ENCODE measurements around the gene RNU7-1.

Gene RNU7-1

GRCh38 chr12:6959805-6960592 is 16.4 kb downstream of the RNU7-1 start:
- Histone ChIP-seq H3K9me3 (ENCODE audit: control insufficient read depth in 2 of 2, low read length in 2 of 2) (no peaks in the 10 kb centered on the region), H3K27me3 (ENCODE audit: control insufficient read depth in 2 of 2, insufficient read depth in 2 of 2, low read length in 2 of 2) (no peaks in the 10 kb centered on the region), H3K4me1 (ENCODE audit: control insufficient read depth in 2 of 2, insufficient read depth in 2 of 2, low read length in 2 of 2) (peaks cover 53 to 71% of the 10 kb centered on the region in 2 donors), H3K9ac (ENCODE audit: low read depth in 1 of 2, low read length in 2 of 2) (peak overlapping the region in 1 of 2 donors; percentile 99), H3K36me3 (ENCODE audit: control insufficient read depth in 2 of 2, insufficient read depth in 2 of 2, low read length in 2 of 2) (peaks cover 7 to 24% of the 10 kb centered on the region in 2 donors), H3K27ac (ENCODE audit: low read depth in 2 of 2, low read length in 2 of 2) (peak overlapping the region; percentile 98 to 99), H3K4me3 (ENCODE audit: low read length in 2 of 2) (peak overlapping the region in 1 of 2 donors; percentile 31)

- H3K4me1 ChIP-seq (ENCODE audit: control insufficient read depth in 2 of 2, insufficient read depth in 2 of 2, low read length in 2 of 2) = peaks cover 55 to 73% of the 10 kb centered on the region in 2 donors
- peaks cover 9 to 23% of the 10 kb centered on the region in 2 donors for H3K36me3 ChIP-seq (ENCODE audit: control insufficient read depth in 2 of 2, insufficient read depth in 2 of 2, low read length in 2 of 2)
- no peaks in the 10 kb centered on the region for H3K9me3 ChIP-seq (ENCODE audit: control insufficient read depth in 2 of 2, low read length in 2 of 2)
- H3K9ac ChIP-seq (ENCODE audit: low read depth in 1 of 2, low read length in 2 of 2) = peak overlapping the region; percentile 89 to 99
- no peaks in the 10 kb centered on the region for H3K27me3 ChIP-seq (ENCODE audit: control insufficient read depth in 2 of 2, insufficient read depth in 2 of 2, low read length in 2 of 2)
- H3K27ac ChIP-seq (ENCODE audit: low read depth in 2 of 2, low read length in 2 of 2) = peak overlapping the region; percentile 98 to 99
- H3K4me3 ChIP-seq (ENCODE audit: low read length in 2 of 2) = peak overlapping the region; percentile 72 to 91
Observed at GRCh38 chr12:6960593-6961277, 17.1 kb downstream of the RNU7-1 start.

DNA sequence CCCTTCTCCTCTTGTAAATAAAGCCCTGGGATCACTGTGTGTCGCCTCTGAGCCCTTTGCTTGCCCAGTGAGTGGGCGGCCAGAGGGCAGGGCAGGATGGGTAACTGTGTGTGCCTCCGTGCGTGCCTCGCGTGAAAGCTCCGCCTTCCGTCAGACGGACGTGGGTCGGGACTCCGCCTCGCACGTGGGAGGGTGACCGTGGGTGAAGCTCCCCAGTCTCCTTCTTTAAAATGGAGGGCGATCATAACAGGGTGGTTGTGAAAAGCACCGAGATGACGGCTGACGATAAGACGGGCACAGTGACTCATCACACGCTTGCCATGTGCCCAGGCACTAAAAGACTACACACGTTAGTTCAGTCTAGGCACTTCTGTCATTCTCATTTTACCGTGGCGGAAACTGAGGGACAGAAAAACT is 17.7 kb downstream of the RNU7-1 start:
- Histone ChIP-seq H3K27me3 (ENCODE audit: control insufficient read depth in 2 of 2, insufficient read depth in 2 of 2, low read length in 2 of 2) (no peaks in the 10 kb centered on the region), H3K4me3 (ENCODE audit: low read length in 2 of 2) (peak overlapping the region; percentile 72 to 91), H3K27ac (ENCODE audit: low read depth in 2 of 2, low read length in 2 of 2) (peak overlapping the region; percentile 98 to 99), H3K36me3 (ENCODE audit: control insufficient read depth in 2 of 2, insufficient read depth in 2 of 2, low read length in 2 of 2) (peaks cover 13 to 28% of the 10 kb centered on the region in 2 donors), H3K4me1 (ENCODE audit: control insufficient read depth in 2 of 2, insufficient read depth in 2 of 2, low read length in 2 of 2) (peaks cover 58 to 70% of the 10 kb centered on the region in 2 donors), H3K9ac (ENCODE audit: low read depth in 1 of 2, low read length in 2 of 2) (peak overlapping the region; percentile 89 to 99), H3K9me3 (ENCODE audit: control insufficient read depth in 2 of 2, low read length in 2 of 2) (no peaks in the 10 kb centered on the region)

DNA sequence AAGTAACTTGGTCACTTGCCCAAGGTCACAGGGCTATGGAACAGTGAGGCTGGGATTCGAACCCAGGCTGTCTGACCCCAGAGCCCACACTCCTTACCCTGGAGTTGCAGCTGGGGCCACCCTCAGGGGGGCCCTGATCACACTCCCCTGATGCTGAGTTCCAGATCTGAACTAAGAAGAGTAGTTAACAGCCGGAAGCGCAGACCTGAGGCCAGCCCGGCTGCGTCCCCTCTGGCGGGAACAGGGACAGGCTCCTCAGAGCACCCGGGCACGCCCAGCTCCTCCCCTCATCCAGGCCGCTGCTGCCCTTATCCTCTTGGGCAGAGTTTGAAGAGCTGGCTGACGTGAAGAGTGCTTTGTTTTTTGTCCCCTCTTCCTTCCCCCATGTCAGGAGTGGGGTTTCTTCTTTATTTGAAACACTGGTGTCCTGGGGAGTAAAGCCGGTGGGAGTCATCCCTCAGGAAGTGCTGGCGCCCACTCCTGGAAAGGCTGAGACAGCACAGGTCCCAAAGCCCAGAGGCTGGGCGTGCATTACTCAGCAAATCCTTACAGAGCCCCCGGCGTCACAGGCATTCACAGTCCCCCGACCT is 18.2 kb downstream of the RNU7-1 start:
- peaks cover 60 to 69% of the 10 kb centered on the region in 2 donors for H3K4me1 ChIP-seq (ENCODE audit: control insufficient read depth in 2 of 2, insufficient read depth in 2 of 2, low read length in 2 of 2)
- peaks cover 15 to 26% of the 10 kb centered on the region in 2 donors for H3K36me3 ChIP-seq (ENCODE audit: control insufficient read depth in 2 of 2, insufficient read depth in 2 of 2, low read length in 2 of 2)
- no peaks in the 10 kb centered on the region for H3K27me3 ChIP-seq (ENCODE audit: control insufficient read depth in 2 of 2, insufficient read depth in 2 of 2, low read length in 2 of 2)
- H3K27ac ChIP-seq (ENCODE audit: low read depth in 2 of 2, low read length in 2 of 2) = peak overlapping the region; percentile 98 to 99
- no peaks in the 10 kb centered on the region for H3K9me3 ChIP-seq (ENCODE audit: control insufficient read depth in 2 of 2, low read length in 2 of 2)
- H3K9ac ChIP-seq (ENCODE audit: low read depth in 1 of 2, low read length in 2 of 2) = peak overlapping the region; percentile 89 to 99
- peak overlapping the region; percentile 72 to 91 for H3K4me3 ChIP-seq (ENCODE audit: low read length in 2 of 2)

DNA sequence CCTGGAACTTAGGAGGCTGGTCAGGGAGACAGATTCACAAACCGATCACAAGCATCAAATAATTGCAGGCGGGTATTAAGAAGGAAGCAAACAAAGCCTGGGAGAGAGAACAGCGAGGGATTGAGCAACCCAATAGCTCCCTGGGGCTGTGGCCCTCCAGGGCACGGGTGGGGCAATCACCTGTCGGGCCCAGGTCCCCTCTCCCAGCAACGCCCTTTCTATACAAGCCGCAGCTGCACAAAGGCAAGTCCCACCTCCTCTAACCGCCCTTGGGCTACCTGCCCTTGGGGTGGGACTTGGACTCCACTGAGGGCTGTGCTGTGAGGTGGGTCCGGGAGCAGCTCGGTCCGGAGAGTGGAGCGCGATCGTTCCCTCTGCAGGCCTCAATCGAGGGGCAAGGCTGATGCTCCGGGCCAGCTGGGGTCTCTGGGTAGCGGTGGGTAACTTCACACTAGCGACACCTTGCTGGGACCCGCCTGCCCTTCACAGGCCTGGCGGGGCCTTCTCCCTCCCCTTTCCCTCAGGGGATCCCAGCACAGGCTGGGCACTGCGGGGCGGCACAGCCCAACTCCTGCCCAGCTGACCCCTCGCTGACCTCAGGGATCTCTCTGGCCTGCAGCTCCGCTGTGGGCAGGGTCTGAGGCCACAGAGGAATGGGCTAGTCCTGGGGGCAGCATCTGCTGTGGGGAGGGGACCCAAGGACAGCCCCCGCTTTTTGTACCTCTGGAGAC is 18.8 kb downstream of the RNU7-1 start:
- Histone ChIP-seq H3K27ac (ENCODE audit: low read depth in 2 of 2, low read length in 2 of 2) (peak overlapping the region; percentile 98 to 99), H3K9ac (ENCODE audit: low read depth in 1 of 2, low read length in 2 of 2) (peak overlapping the region; percentile 89 to 99), H3K4me3 (ENCODE audit: low read length in 2 of 2) (peak overlapping the region; percentile 72 to 91), H3K4me1 (ENCODE audit: control insufficient read depth in 2 of 2, insufficient read depth in 2 of 2, low read length in 2 of 2) (peaks cover 63 to 65% of the 10 kb centered on the region in 2 donors), H3K9me3 (ENCODE audit: control insufficient read depth in 2 of 2, low read length in 2 of 2) (no peaks in the 10 kb centered on the region), H3K36me3 (ENCODE audit: control insufficient read depth in 2 of 2, insufficient read depth in 2 of 2, low read length in 2 of 2) (peaks cover 19 to 27% of the 10 kb centered on the region in 2 donors), H3K27me3 (ENCODE audit: control insufficient read depth in 2 of 2, insufficient read depth in 2 of 2, low read length in 2 of 2) (no peaks in the 10 kb centered on the region)

DNA sequence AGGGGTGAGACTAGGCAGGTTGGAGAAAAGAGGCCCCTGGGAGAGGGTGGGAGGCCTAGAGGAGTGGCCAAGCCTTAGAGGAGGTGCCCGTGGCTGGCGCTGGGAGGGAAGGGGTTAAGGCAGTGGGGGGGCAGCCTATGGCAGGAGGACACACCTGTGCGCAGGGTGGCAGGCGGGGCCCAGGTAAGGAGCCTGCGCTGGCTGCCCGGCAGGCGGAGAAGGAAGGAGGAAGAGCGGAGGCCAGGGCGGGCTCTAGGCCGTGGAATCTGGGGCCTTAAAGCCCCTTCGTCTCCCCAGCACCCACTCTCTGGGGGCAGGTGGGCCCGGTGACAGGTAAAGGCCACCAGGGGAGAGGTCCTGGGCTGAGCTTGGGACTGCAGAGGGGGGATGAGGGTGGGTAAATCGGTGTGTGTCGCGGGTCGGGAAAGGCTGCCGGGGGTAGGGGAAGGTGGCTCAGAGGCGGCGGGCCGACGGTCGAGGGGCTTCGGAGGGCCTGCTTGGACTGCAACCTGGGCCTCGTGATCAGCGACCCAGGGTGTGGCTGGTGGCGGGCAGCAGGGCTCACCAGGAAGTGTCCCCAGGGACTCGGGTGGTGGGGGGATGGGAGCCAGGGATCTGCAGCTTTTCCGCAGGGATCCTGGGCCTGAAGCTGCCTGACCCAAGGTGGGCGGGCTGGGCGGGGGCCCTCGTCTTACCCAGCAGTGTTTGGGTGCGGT is 19.6 kb downstream of the RNU7-1 start:
- peak overlapping the region; percentile 98 to 99 for H3K27ac ChIP-seq (ENCODE audit: low read depth in 2 of 2, low read length in 2 of 2)
- H3K4me3 ChIP-seq (ENCODE audit: low read length in 2 of 2) = peak overlapping the region; percentile 72 to 91
- no peaks in the 10 kb centered on the region for H3K27me3 ChIP-seq (ENCODE audit: control insufficient read depth in 2 of 2, insufficient read depth in 2 of 2, low read length in 2 of 2)
- peaks cover 61 to 63% of the 10 kb centered on the region in 2 donors for H3K4me1 ChIP-seq (ENCODE audit: control insufficient read depth in 2 of 2, insufficient read depth in 2 of 2, low read length in 2 of 2)
- H3K36me3 ChIP-seq (ENCODE audit: control insufficient read depth in 2 of 2, insufficient read depth in 2 of 2, low read length in 2 of 2) = peaks cover 26 to 29% of the 10 kb centered on the region in 2 donors
- H3K9me3 ChIP-seq (ENCODE audit: control insufficient read depth in 2 of 2, low read length in 2 of 2) = no peaks in the 10 kb centered on the region
- H3K9ac ChIP-seq (ENCODE audit: low read depth in 1 of 2, low read length in 2 of 2) = peak overlapping the region; percentile 89 to 99

DNA sequence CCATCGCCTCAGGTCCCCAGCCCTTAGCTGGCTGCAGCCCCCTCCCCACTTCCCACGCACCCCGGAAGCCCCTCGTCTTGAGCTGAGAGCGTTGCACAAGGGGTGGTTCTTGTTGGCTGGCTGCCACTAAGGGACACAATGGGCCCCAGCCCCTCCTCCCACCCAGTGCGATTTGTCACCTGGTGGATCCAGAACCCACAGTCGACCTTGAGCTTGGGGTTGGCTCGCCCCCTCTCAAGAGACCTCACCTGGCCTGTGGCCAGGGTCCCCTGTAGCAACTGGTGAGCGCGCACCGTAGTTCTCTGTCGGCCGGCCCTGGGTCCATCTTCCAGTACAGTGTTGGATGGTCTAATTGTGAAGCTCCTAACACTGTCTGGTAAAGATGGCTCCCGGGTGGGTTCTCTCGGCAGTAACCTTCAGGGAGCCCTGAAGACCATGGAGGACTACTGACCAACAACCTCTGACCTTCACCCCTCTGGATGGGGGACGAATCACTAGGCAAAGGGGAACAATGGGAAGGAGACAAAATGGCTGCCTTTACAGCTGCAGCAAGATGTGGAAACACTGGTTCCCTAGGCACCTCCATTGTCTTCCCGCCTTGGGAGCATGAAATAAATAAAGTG is 20.3 kb downstream of the RNU7-1 start:
- H3K27me3 ChIP-seq (ENCODE audit: control insufficient read depth in 2 of 2, insufficient read depth in 2 of 2, low read length in 2 of 2) = no peaks in the 10 kb centered on the region
- H3K27ac ChIP-seq (ENCODE audit: low read depth in 2 of 2, low read length in 2 of 2) = peak overlapping the region; percentile 98 to 99
- H3K4me3 ChIP-seq (ENCODE audit: low read length in 2 of 2) = peak overlapping the region; percentile 72 to 91

DNA sequence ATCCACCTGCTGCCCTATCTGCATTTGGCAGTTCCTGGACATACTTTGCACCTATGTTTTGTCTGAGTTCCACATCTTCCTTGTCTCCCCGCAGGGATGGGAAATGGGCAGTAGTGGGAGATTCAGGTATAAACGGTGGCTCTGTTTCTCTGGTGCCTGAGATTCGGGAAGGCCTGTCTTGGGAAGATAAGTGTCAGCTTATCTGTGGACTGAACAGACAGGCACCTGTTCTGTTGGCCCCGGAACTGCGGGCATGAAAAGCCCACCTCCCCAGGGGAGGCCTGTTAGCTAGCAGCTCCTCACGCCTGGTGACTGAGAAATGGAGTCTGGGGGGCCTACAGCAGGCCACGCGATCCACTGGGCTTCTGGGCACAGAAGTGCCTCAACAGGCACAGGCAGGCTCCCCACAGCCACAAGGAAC is 21.0 kb downstream of the RNU7-1 start:
- no peaks in the 10 kb centered on the region for H3K9me3 ChIP-seq (ENCODE audit: control insufficient read depth in 2 of 2, low read length in 2 of 2)
- peak overlapping the region; percentile 72 to 91 for H3K4me3 ChIP-seq (ENCODE audit: low read length in 2 of 2)
- peak overlapping the region; percentile 98 to 99 for H3K27ac ChIP-seq (ENCODE audit: low read depth in 2 of 2, low read length in 2 of 2)
- H3K36me3 ChIP-seq (ENCODE audit: control insufficient read depth in 2 of 2, insufficient read depth in 2 of 2, low read length in 2 of 2) = peaks cover 35% of the 10 kb centered on the region in 2 donors
- H3K4me1 ChIP-seq (ENCODE audit: control insufficient read depth in 2 of 2, insufficient read depth in 2 of 2, low read length in 2 of 2) = peaks cover 68% of the 10 kb centered on the region in 2 donors
- H3K27me3 ChIP-seq (ENCODE audit: control insufficient read depth in 2 of 2, insufficient read depth in 2 of 2, low read length in 2 of 2) = no peaks in the 10 kb centered on the region
- peak overlapping the region; percentile 86 to 99 for H3K9ac ChIP-seq (ENCODE audit: low read depth in 1 of 2, low read length in 2 of 2)

More for the DNA sequence above, 20.3 kb downstream of the RNU7-1 start:
- peaks cover 33 to 34% of the 10 kb centered on the region in 2 donors for H3K36me3 ChIP-seq (ENCODE audit: control insufficient read depth in 2 of 2, insufficient read depth in 2 of 2, low read length in 2 of 2)
- no peaks in the 10 kb centered on the region for H3K9me3 ChIP-seq (ENCODE audit: control insufficient read depth in 2 of 2, low read length in 2 of 2)
- H3K4me1 ChIP-seq (ENCODE audit: control insufficient read depth in 2 of 2, insufficient read depth in 2 of 2, low read length in 2 of 2) = peaks cover 64 to 65% of the 10 kb centered on the region in 2 donors
- H3K9ac ChIP-seq (ENCODE audit: low read depth in 1 of 2, low read length in 2 of 2) = peak overlapping the region; percentile 86 to 99

Data from mucosa of rectum (tissue), 2 donors.